GM12892 (cell line): ENCODE measurements around the gene CEMIP.

Experiments
- POLR2A ChIP-seq: IDR thresholded peaks from 2 replicates; pipeline ENCODE4 v1.6.1; 2011; ENCODE audit warnings: low read depth, low read length, control low read depth
- POLR2AphosphoS5 ChIP-seq: IDR thresholded peaks from 2 replicates; pipeline ENCODE4 v1.6.1; 2011; ENCODE audit warnings: low read depth, low read length, control low read depth
- TAF1 ChIP-seq: IDR thresholded peaks from 2 replicates; pipeline ENCODE4 v1.6.1; 2011; ENCODE audit warnings: low read depth, mild to moderate bottlenecking, control low read depth, low read length, borderline replicate concordance

GRCh38 chr15:80931191-80931590 lies 152.0 kb downstream of the CEMIP start:
- TF ChIP-seq POLR2A: no peak
- TF ChIP-seq POLR2AphosphoS5: no peak
- TF ChIP-seq TAF1: no peak
